Tibial artery (tissue), 4 donors: ENCODE data around the gene LILRB3.
A peak's percentile ranks its signal among the peaks of the same experiment; 100 is the strongest.
"Not testable (repeated sequence)": the region's sequence is repeated elsewhere in the genome, so short reads cannot be mapped to it uniquely, and the experiment has no call there.

Source experiments
- DNase-seq, 2 donors: peaks; one replicate each; pipeline ENCODE4 v3.0.0-alpha.2; 2019
- H3K27ac ChIP-seq, 2 donors: fragments of 200-600 bp; sonication (generic) in 1 of 2; 1 replicate in 1 of 2; 2 replicates in 1 of 2; pipeline ENCODE4 v1.5.1; 2018 to 2019; ENCODE audit warnings: mild to moderate bottlenecking in 1 of 2
- H3K27me3 ChIP-seq, 2 donors: fragments of 200-600 bp; sonication (generic) in 1 of 2; one replicate each; pipeline versions ENCODE4 v1.5.1 to v1.6.0; 2016 to 2019
- H3K36me3 ChIP-seq, 3 donors: fragments of 200-600 bp; sonication (generic) in 2 of 3; one replicate each; pipeline ENCODE4 v1.5.1; 2016 to 2019; ENCODE audit warnings: mild to moderate bottlenecking in 2 of 3
- H3K4me1 ChIP-seq, 4 donors: fragments of 200-600 bp; sonication (generic) in 2 of 4; 1 replicate in 3 of 4; 2 replicates in 1 of 4; pipeline ENCODE4 v1.5.1; 2016 to 2019
- H3K4me3 ChIP-seq, 2 donors: fragments of 200-600 bp; sonication (generic) in 1 of 2; 1 replicate in 1 of 2; 2 replicates in 1 of 2; pipeline ENCODE4 v1.5.1; 2018 to 2019; ENCODE audit warnings: mild to moderate bottlenecking in 2 of 2
- H3K9me3 ChIP-seq, 3 donors: fragments of 200-600 bp; sonication (generic) in 1 of 3; one replicate each; pipeline ENCODE4 v1.5.1; 2016 to 2019
- CTCF ChIP-seq, 2 experiments: fragments of 200-600 bp in 1 of 2; fragments of 450-650 bp in 1 of 2; IDR thresholded peaks; one replicate each; pipeline ENCODE4 v1.5.1; 2017 to 2019; ENCODE audit warnings: antibody characterized with exemption in 2 of 2, mild to moderate bottlenecking in 1 of 2, moderate library complexity in 1 of 2
- intact Hi-C: fragments of 100-400 bp; cut with DNase I; formaldehyde crosslinking; loops from one replicate; pipeline ENCODE4 v1.15.0; 2023; ENCODE audit warnings: low total_unique reads

LILRB3 gene

GRCh38 chr19:54201172-54201701, 21.6 kb downstream of the LILRB3 start:
- Histone ChIP-seq H3K27me3 (no peaks in the 10 kb centered on the region), H3K4me3 (peak overlapping the region; percentile 69 to 74), H3K27ac (peak overlapping the region; percentile 90 to 95), H3K9me3 (no peaks in the 10 kb centered on the region), H3K4me1 (peaks cover 0 to 47% (median 41%) of the 10 kb centered on the region in 4 donors), H3K36me3 (peaks cover 19 to 56% (median 38%) of the 10 kb centered on the region in 3 donors)
- intact Hi-C loops, result no loop called here
- TF ChIP-seq CTCF (IDR thresholded peaks at IDR 0.05), result no peak
- no peak for DNase-seq

GRCh38 chr19:54199401-54199800, 23.4 kb downstream of the LILRB3 start:
- Histone ChIP-seq H3K4me1 (peaks cover 0 to 39% (median 32%) of the 10 kb centered on the region in 4 donors), H3K27ac (no peak overlapping the region), H3K4me3 (no peak overlapping the region), H3K9me3 (no peaks in the 10 kb centered on the region), H3K27me3 (no peaks in the 10 kb centered on the region), H3K36me3 (peaks cover 12 to 45% (median 26%) of the 10 kb centered on the region in 3 donors)
- no peak for TF ChIP-seq CTCF (IDR thresholded peaks at IDR 0.05)
- intact Hi-C loops, result no loop called here
- DNase-seq, result no peak

GRCh38 chr19:54197121-54197520, 25.7 kb downstream of the LILRB3 start:
- H3K27ac ChIP-seq, result no peak overlapping the region
- intact Hi-C loops, result no loop called here
- no peak overlapping the region for H3K4me3 ChIP-seq
- H3K9me3 ChIP-seq, result no peaks in the 10 kb centered on the region
- H3K27me3 ChIP-seq, result no peaks in the 10 kb centered on the region
- no peak for DNase-seq
- TF ChIP-seq CTCF (IDR thresholded peaks at IDR 0.05), result no peak
- peaks cover 0 to 22% (median 14%) of the 10 kb centered on the region in 4 donors for H3K4me1 ChIP-seq
- H3K36me3 ChIP-seq, result peaks cover 11 to 37% (median 12%) of the 10 kb centered on the region in 3 donors

- no peak for DNase-seq
- Histone ChIP-seq H3K4me3 (no peak overlapping the region), H3K4me1 (peaks cover 0 to 22% (median 13%) of the 10 kb centered on the region in 4 donors), H3K27me3 (no peaks in the 10 kb centered on the region), H3K9me3 (no peaks in the 10 kb centered on the region), H3K36me3 (peaks cover 8 to 32% (median 11%) of the 10 kb centered on the region in 3 donors), H3K27ac (no peak overlapping the region)
- TF ChIP-seq CTCF (IDR thresholded peaks at IDR 0.05), result no peak
- intact Hi-C loops, result no loop called here
These were observed 26.3 kb downstream of the LILRB3 start for GRCh38 chr19:54196536-54196935.

GRCh38 chr19:54194463-54194862, 28.3 kb downstream of the LILRB3 start:
- Histone ChIP-seq H3K4me1 (peaks cover 0 to 12% (median 9%) of the 10 kb centered on the region in 4 donors), H3K36me3 (peaks cover 8 to 32% (median 11%) of the 10 kb centered on the region in 3 donors)
- H3K4me3 ChIP-seq, DNase-seq, intact Hi-C loops, H3K27me3 ChIP-seq, H3K27ac ChIP-seq, H3K9me3 ChIP-seq: not testable (repeated sequence)

GRCh38 chr19:54193011-54193410, 29.8 kb downstream of the LILRB3 start:
- Histone ChIP-seq H3K9me3 (no peaks in the 10 kb centered on the region), H3K27me3 (no peaks in the 10 kb centered on the region), H3K36me3 (peaks cover 8 to 32% (median 11%) of the 10 kb centered on the region in 3 donors), H3K4me1 (peaks cover 4 to 23% (median 18%) of the 10 kb centered on the region in 4 donors), H3K4me3 (no peak overlapping the region), H3K27ac (no peak overlapping the region)
- no peak for DNase-seq
- no peak for TF ChIP-seq CTCF (IDR thresholded peaks at IDR 0.05)
- intact Hi-C loops, result no loop called here
